CD4-positive, alpha-beta T cell treated with Interferon gamma for 1 hour (primary cell): ENCODE data around the gene IL1RAP.
"Not testable (repeated sequence)": the region's sequence is repeated elsewhere in the genome, so short reads cannot be mapped to it uniquely, and the experiment has no call there.

ENCODE experiments used
- DNase-seq: peaks from one replicate; pipeline ENCODE4 v3.0.0-alpha.2; 2020

The IL1RAP gene

DNA sequence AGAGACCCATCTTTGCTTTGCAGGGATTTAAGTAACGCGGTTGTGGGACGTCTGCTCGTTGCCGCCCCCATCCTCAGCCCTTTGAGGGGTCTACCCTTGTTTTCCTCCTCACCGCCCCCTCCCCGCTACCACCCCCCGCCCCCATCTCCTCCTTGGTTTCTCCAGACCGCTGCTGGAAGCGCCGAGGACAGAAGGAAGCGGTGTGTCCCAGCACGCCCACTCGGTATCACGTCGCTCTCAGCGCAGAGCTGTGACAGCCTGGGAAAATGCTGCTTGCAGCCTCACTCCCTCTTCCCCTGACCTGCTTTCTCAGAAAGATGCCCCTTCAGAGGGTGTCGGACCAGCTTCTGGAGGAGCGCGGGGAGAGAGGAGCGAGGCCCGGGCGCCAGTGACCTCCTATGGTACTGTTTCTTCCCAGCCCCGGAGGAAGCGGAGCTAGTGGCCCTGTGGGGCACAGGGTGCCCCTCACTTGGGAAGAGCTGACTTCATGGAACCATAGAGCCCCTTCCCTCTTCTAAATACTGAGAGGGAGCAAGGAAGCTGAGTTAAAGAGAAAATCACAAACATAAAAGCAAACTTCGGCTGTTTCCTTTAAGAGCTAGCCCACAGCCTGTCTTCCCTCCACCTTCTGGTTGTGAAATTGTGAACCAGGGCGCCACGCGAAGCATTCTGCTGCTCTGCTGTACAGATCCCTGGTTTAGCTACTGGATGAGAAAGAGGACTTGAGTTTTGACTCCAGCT is 698 bp downstream of the IL1RAP start:
- DNase-seq, result peak; percentile 12

DNA sequence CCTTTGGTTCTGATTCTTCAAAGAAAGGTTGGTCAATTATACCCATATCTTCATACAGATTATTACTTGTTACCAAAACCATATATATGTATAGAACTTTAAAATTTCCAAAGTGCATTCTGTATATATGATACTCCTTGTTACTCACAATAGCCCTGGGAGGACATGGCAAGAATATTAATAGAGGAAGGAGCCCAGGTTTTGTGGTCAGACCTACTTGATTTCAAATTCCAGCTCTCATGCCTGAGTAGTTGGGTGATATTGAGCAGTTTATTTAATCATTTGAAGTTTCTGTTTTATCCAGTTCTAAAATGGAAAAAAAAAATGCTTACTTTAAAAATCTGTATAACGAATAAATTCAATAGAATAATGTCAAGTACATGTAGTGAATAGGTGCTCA is 2.5 kb downstream of the IL1RAP start:
- no peak for DNase-seq

DNA sequence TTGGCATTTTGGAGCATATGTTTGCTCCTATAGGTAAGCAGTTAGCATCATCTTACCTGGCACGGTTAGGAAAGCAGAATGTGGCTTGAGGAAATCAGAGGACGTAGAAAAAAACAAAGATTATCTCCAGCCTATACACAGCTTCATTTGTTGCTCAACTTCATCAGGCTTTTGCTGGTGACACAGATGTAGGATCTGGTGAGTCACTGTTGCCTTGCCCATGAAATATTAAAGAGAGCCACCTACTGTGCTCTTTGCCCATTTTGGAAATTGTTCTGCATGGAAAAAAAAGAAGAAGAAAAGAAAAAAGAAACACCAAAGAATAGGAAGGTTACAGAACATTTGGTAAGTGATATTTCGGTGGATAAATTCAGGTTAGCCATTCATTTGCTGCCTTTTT is 3.8 kb downstream of the IL1RAP start:
- DNase-seq, result no peak

DNA sequence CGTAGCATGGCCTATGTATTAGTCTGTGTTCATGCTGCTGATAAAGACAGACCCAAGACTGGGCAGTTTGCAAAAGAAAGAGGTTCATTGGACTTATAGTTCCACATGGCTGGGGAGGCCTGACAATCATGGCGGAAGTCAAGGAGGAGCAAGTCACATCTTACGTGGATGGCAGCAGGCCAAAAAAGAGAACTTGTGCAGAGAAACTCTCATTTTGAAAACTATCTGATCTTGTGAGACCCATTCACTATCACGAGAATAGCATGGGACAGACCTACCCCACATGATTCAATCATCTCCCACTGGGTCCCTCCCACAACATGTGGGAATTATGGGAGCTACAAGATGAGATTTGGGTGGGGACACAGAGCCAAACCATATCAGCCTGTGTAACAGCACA is 4.6 kb downstream of the IL1RAP start:
- not testable (repeated sequence) for DNase-seq

DNA sequence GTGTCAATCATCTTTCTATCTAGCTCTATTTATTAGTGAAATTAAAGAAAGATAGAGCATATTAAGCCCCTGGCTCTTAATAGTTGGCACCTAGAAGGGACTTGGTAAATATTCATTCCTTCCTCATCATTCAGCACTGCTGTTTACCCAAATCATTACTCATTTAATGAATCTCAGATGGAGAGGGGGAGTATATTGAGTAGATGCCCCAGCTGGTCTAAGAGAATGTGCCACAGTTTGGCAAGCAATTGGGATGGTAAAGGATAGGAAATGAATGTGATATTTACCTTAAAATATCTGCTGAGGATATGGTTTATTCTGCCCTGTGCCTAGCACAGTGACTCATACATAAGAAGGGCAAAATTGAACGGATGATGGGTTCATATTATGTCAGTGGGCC is 6.0 kb downstream of the IL1RAP start:
- no peak for DNase-seq

DNA sequence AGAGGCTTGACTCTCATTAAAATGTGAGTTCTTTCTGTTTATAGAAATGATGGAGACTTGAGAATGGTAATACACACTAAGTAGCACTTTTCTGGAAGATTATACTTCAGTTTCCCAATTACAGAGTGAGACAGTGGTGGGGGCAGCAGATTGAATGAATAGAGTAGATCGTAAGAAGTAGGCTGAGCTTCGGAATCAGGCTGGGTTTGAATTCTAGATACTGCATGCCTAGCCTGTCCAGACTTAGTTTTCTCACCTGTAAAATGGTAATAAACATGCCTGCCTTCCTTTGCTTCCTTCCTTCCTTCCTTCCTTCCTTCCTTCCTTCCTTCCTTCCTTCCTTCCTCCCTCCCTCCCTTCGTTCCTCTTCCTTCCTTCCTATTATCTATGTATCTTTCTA is 8.1 kb downstream of the IL1RAP start:
- DNase-seq, result no peak

DNA sequence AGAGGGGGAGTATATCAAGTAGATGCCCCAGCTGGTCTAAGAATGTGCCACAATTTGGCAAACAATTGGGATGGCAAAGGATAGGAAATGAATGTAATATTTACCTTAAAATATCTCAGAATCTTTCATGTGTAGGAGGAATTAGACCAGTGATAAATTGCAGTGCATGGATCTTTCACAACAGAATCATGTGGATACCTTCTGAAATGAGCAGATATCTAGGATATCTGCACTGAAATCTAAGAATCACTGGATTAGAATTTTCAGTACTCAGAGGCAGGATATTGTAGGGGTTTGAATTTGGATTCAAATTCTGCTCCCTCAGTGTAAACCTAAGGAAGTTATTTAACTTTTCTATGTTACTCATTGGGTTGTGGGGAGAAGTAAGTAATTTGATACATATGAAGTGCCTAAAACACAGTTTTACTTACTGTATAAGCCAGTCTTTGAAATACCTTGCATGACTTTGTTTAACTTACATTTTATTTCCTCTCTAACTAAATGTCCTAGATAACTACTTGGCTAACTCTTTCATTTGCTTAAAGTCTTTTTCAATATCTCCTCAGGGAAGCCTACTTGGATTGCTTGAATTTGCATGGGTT is 8.8 kb downstream of the IL1RAP start:
- no peak for DNase-seq

- no peak for DNase-seq
Measured at GRCh38 chr3:190524942-190525341, 11.1 kb downstream of the IL1RAP start.

DNA sequence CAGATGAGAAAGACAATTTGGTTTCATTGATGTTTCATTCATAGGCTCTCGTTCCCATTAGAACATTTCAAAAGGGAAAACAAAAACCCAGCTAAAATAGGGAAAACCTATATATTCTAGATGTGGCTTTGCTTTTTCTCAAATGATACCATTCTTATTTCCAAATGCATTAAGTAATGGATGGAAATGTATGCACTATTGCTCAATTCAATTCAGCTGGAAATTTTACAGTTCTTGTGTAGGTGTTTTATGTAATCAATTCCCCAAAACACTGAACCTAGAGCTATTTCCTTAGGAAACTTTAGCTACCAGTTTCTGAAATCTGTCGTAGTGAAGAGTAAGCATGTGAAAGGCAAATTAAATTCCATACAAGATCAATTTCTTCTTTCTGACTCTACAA is 11.7 kb downstream of the IL1RAP start:
- no peak for DNase-seq

DNA sequence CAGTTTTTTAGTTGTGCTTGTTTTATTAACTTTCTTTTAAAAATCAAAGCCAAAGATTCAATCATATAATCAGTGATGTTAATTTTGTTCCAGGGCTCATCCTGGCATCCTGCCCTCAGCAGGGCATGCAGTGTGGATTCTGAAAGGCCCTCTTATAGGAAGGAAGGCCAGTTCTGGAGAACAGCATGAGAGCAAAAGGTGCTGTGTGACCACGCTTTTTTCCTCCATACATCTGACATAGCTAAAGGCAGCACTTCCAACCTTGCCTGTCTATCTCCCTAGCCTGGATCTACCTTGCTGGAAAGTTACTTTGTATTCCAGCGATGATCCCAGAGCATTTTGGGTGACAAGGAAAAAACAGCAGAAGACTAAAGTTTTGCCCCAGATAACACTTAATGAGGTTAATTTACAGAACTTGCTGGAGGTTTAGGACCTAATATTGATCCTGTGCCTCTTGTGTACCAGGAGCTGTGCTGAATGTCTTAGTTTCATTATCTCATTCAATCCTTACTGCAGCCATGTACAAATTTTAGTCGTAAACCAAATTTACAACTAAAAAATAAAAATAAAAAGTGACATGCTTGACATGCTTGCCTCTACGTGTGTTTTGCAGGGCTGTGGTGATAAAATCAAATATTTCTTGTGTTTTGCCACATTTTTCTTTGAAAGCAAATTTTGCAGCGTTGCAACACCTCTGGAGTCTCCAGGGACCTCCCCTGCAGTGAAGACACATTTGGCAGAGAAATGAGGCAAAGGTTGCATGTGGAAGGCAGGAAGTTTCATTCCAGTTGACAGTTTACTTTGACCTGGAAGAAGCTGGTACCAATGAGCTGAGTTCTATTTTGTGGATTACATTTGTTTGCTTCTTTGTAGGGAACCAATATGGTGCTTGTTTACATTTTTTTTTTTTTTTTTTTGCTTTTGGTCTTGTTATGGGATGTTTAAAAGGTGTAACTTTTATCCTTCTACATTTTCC is 13.2 kb downstream of the IL1RAP start:
- no peak for DNase-seq

DNA sequence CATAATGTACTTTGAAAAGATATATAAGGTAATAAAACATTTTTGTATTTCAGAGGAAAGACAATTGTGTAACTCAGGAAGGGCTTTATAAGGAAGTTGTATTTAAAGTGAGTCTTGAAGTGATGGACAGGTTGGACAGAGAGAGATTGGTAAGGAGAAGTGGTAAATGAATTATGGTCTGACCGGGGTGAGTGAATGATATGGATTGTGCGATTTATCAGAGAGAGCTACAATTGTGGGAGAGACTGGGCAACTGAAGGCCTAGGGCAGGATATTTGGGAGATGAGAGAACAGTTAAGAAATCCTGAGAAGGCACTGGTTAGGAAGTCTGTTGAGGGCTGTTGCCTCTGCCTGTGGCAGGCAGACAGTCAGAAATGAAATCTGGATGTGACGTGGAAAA is 14.8 kb downstream of the IL1RAP start:
- no peak for DNase-seq

DNA sequence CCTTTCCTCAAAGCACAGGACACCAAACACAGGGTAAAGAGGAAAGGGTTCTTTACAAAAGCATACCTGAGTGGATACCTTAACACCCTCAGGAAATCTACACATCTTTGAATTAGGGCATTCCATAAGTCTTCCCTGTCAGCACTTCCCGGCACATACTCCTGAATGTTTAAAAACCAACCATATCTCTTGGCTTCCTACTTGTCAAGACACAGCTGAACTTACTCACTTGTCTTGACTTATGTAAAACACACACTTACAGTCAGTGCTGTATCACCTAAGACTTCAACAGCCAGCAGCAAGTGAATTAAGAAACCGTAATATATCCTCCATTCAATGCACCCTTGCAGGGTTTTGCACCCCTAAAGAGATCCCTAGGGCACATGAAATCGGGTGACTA is 17.5 kb downstream of the IL1RAP start:
- DNase-seq, result no peak

- no peak for DNase-seq
Measured at GRCh38 chr3:190532731-190533203, 18.9 kb downstream of the IL1RAP start.

- DNase-seq, result no peak
Measured at GRCh38 chr3:190533511-190534281, 19.8 kb downstream of the IL1RAP start.

DNA sequence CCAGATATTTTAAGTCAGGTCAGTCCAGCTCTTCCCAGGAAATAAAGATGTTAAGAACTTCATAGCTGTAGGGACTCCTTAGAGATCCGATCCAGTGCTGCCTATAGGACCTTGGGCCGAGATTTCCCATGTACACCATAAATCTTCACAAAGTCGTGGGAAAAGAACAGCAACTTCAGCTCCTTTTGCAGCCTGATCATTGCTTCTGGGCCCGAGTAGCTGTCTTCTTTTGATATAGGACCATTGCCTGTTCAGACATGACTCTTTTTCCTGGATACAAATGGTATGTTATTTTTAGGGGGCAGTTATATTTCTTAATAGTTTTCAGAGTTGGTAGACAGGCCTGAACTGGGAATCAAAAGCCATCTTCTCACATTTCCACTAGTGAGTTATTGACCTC is 20.5 kb downstream of the IL1RAP start:
- no peak for DNase-seq

- no peak for DNase-seq
Measured at GRCh38 chr3:190534986-190535385, 21.1 kb downstream of the IL1RAP start.

DNA sequence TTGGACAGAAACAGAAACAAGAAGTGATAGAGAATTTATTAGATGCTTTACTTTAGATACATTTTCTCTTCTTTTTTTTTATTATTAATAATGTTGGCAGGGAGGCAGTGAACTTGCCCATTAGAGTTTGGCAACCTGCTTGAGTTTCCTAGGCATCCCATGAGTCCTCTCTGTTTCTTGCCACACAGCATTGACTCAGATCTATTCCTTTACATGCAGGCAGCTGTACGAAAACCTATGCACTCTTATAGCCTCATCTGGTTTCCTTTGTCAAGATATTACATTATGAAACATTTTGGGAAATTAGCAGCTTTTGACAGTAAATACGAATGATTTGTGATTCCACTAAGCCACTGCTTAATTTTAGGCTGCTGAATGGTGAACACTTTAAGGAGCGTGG is 23.3 kb downstream of the IL1RAP start:
- no peak for DNase-seq

GRCh38 chr3:190538288-190538687 is 24.4 kb downstream of the IL1RAP start:
- no peak for DNase-seq

- DNase-seq, result no peak
Measured at GRCh38 chr3:190539526-190539925, 25.6 kb downstream of the IL1RAP start.

DNA sequence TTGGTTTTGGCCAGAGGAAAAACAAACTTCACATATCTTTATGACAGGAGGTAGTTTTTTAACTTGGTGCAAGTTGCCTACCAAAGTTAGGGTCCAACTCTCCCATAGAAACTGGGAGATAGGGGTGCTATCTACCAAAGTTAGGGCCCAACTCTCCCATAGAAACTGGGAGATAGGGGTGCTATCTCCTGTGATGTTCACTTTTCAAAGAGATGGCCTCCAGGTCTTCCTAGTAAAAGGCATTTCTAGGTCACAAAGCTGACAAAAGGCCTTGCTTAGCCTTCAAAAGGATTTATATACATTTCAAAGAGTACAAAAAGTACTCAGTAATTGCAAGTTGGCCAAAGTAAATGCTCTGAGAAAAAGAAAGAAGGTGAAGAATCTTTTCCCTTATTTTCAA is 27.1 kb downstream of the IL1RAP start:
- DNase-seq, result no peak

DNA sequence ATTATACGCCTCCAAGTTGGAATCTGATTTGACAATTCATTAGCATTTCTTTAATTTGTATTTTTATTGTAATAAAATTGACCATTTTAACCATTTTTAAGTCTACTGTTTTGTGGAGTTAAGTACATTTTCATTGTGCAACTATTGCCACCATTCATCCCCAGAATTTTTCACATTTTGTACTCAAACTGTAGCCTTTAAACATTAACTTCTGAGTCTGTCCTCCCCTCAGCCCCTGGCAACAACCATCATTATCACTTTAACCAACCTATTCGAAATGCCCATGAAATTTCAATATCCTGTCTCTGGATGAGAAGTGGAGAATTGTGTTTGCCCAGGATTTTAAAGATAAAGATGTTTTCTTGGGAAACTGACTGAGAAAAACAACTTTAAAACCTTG is 27.7 kb downstream of the IL1RAP start:
- DNase-seq, result no peak

- DNase-seq, result no peak
Measured at GRCh38 chr3:190542846-190543245, 29.0 kb downstream of the IL1RAP start.

DNA sequence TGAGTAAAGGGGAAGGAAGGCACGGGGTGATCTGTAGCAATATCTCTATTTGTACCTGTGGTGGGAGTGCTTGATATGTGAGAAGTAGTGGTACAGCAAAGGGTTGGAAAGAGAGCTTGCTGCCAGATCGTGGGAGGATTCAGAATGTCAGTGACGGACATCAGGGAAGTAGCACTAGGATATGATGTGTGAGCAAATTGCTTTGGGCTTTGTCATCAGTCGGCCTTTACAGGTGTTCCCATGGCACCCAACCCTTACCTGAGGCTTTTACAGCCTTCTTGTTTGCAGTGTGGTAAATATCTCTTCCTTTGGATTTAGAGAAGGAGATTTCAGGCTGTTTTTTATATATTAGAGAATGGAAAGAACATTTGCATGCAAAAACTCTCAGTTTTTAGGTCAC is 29.8 kb downstream of the IL1RAP start:
- no peak for DNase-seq
